Measurements from ENCODE around the gene AGPAT3.
A peak's percentile ranks its signal among the peaks of the same experiment; 100 is the strongest.
"Not testable (repeated sequence)": the region's sequence is repeated elsewhere in the genome, so short reads cannot be mapped to it uniquely, and the experiment has no call there.

AGPAT3 gene

DNA sequence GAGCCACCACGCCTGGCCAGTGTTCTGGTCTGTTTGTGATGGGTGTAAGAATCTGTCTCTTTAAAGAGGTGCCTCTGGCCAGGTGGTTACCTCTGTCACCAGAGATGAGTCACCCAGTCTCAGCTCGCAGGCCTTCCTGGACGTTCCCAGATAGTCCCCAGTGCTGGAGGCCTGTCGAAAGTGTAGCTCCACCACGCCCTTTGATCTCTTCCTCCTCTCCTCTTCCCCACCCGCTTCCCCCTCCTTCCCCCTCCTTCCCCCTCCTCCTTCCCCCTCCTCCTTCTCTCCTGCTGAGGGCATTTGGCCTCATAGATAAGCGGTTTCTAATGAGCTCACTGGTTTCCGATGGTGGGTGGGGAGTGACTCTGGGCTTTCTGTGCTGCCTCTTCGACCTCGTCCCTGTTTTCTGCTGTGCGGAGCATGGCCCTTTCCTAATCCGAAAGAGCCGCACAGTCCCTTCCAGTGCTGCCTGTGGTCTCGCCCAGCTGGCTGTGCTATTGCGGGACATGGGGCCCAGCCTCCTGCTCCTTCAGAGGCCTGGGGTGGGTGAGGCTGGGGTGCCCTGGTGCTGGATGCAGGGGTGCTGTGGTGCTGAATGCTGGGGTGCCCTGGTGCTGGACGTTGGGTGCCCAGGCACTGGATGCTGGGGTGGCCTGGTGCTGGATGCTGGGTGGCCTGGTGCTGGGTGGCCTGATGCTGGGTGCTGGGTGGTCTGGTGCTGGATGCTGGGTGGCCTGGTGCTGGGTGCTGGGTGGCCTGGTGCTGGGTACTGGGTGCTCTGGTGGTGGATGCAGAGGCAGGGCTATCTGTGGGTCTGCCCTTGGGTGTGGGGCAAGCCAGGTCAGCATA is 19.2 kb downstream of the AGPAT3 start:
- peak; percentile 25 to 67 for DNase-seq

DNA sequence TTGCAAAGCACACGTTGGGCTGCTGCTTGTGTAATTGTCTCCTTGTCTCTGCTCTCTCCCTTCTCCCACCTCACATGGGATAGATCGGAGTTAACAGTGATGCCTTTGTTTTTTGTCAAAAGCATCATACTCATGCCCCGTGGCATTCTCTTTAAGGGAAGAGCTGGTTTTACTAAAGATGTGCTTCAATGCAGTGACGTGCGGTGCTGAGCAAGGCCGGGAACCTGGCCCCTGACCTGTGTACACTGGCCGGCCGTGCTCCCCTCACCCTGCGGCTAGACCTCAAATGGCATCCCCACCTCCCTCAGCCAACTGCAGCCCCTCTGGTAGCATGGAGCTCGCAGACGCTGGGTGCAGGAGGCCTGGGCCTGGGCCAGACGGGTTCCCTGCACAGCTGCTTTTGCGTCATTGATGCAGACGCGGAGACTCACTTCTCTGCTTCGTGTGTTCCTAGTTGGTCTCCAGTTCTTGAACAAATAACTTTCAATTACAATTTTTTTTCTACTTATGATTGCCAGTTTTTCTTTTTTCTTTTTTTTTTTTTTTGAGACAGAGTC is 19.9 kb downstream of the AGPAT3 start:
- no peak for DNase-seq

DNA sequence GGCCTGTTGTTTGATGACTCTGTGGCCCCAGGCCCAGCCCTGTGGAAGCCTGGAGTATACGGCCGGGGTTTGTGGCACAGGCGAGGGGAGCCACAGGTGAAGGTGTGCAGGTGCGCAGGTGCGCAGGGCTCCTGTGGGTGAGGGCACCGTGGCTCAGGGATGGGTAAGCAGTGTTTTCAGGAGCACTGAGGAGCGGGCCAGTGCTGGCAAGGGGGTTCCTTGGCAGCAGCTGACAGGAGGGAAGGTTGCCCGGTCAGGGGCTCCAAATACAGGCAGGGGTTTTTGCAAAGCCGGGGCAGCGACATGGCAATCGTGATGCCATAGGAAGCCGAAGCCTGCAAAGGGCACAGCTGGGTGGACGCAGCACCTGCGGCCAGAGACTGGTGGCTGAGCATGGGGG is 20.7 kb downstream of the AGPAT3 start:
- no peak for DNase-seq

DNA sequence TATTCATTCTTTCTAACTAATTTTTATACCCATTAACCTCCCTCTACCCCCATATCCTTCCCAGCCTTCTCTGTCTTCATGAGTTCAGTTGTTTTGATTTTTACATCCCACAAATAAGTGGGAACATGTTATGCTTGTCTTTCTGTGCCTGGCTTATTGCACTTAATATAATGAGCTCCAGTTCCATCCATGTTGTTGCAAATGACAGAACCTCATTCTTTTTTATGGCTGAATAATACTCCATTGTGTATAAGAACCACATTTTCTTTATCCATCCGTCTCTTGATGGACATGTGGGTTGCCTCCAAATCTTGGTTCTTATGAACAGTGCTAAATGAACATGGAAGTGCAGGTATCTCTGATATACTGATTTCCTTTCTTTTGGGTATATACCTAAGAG is 21.5 kb downstream of the AGPAT3 start:
- no peak for DNase-seq

DNA sequence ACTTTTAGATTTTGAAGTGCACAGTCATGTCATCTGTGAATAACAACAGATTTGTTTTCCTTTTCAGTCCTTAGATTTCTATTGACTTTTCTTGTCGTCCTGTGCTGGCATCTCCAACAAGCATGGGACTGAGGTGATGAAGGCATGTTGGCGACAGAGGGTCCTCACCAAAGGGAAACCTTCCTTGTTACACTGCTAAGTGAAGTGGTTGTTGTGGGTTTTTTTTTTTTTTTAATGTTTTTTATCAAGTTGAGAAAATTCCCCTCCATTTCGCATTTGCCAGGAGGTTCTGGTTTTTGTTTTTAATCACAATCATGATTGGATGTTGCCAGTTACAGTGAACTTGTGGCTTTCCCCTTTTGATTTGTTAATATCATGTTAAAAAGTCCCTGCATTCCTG is 24.0 kb downstream of the AGPAT3 start:
- no peak for DNase-seq

DNA sequence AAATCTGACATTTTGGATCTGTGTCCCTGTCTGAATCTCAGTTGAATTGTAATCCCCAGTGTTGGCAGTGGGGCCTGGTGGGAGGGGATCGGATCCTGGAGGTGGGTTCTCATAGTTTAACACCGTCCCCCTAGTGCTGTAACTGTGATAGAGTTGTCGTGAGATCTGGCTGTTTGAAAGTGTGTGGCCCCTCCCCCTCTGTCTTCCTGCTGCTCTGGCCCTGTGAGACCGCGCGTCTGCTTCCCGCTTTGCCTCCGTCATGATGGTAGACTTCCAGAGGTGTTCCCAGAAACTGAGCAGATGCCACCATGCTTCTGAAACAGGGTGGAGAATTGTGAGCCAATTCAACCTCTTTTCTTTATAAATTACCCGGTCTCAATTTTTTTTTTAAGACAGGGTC is 25.0 kb downstream of the AGPAT3 start:
- no peak for DNase-seq

DNA sequence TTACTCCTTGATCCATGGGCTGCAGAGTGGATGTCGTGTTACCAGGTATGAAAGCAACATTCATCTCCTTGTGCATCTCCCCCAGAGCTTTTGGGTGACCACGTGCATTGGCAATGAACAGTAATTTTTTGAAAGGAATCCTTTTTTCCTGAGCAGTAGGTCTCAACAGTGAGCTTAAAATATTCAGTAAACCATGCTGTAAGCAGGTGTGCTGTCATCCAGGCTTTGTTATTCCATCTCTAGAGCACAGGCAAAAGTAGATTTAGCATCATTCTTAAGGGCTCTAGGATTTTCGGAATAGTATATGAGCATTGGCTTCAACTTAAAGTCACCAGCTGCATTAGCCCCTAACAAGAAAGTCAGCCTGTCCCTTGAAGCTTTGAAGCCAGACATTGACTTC is 27.3 kb downstream of the AGPAT3 start:
- DNase-seq, result no peak

DNA sequence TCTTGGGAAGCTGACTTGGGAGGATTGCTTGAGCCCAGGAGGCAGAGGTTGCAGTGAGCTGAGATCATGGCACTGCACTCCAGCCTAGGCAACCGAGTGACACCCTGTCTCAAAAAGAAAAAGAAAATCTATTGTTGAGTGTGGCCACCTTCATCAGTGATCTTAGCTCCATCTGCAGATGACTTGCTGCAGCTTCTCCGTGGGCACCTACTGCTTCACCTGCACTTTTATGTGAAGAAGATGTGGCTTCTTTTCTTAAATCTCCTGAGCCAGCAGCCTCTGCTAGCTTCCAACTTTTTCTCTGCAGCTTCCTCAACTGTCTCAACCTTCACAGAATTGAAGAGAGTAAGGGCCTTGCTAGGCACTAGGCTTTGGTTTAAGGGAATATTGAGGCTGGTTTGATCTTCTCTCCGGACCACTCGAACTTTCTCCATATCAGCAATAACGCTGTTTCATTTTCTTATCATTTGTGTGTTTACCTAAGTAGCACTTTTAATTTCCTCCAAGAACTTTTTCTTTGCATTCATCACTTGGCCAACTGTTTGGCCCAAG is 28.0 kb downstream of the AGPAT3 start:
- no peak for DNase-seq

DNA sequence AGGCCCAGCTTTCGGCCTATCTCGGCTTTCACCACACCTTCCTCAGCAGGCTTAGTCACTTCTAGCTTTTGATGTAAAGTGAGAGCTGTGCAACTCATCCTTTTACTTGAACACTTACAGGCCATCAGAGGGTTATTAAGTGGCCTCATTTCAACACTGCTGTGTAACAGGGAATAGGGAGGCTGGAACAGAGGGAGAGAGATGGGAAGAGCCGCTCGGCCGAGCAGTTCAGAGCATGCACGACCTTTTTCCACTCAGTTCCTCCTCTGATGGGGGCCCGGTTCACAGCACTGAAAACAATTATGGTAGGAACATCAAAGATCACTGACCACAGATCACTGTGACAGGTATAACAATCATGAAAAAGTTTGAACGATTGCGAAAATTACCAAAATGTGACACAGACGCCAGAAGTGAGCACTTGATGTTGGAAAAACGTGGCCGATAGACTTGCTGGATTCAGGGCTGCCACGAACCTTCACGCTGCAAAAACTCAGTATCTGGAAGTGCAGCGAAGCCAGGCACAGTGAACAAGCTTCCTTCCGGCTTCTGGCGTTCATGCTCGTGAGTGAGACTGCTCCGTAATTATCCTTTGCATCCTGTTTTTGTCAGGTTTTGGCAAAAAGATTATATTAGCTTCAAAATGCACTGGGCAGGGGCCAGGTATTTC is 28.6 kb downstream of the AGPAT3 start:
- peak; percentile 20 to 27 for DNase-seq

DNA sequence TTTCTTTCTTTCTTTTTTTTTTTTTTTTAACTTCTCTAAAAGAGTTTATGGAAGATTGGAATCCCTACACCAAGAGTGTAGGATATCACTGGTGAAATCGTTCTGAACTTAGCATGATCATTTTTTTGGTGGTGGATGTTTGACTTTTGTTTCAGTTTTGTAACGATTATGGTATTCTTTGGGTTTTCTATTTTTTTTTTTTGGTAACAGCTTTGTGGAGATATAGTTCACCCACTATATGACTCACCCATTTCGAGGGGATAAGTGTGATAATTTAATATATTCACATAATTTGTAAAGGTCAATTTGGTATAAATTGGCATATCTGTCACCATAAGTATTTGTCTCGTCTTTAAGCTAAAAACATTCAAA is 29.2 kb downstream of the AGPAT3 start:
- DNase-seq, result no peak

DNA sequence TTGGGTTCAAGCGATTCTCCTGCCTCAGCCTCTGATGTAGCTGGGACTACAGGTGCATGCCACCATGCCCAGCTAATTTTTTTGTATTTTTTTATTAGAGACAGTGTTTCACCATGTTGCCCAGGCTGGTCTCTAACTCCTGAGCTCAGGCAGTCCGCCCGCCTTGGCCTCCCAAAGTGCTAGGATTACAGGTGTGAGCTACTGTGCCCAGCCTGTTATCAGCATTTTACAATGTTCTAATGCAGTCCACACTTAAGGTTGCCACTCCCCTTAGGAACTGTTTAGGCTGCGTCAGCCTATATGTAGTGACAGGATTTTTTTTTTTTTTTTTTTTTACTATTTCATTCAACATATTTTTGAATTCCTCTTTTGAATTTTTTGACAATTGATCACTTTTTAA is 30.2 kb downstream of the AGPAT3 start:
- DNase-seq, result no peak

DNA sequence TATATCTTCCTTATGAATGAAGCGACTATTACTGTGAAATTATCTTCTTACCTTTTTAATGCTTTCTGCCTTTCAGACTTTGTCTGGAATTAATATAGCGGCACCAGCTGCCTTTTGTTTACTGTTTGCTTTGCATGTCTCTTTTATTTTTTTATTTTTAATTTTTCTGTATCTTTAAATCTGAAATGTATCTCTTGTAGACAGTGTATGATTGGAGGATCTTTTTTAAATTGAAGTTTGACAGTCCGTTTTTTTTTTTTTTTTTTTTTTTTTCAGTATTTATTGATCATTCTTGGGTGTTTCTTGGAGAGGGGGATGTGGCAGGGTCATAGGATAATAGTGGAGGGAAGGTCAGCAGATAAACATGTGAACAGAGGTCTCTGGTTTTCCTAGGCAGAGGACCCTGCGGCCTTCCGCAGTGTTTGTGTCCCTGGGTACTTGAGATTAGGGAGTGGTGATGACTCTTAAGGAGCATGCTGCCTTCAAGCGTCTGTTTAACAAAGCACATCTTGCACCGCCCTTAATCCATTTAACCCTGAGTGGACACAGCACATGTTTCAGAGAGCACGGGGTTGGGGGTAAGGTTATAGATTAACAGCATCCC is 31.8 kb downstream of the AGPAT3 start:
- DNase-seq, result not testable (repeated sequence)

DNA sequence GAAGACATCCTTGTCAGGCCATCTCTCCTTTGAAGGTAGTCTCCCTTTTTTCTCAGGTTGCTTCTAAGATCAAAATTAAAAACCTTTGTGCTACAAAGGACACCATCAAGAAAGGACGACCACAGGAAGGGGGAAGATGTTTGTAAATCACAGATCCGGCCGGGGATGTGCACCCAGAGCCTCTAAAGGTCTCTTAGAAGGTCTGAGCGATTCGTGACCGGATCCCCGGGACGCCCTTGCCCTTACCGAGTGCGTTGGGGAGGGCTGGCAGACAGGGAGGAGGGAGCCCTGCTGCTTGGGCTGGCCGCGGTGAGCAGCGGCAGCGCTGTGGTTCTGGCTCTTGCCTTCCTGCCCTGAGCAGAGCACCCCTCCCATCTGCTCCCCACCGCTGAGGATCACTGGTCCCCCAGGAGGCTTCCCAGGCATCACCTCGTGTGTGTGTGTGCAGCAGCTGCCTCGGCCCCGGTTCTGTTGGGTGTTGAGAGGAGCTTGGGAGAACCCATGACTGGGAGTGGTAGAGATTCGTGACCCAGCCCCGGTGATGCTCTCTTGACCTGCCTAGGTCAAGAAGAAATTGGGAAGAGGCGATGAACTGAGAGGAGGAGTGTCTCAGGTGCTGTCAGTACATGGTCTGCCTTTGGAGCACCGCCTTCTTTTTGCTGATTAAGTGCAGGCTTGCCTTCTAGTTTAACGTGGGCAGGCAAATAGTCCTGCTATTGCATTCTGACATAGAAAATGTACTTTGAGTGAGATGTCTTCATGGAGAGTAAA is 34.5 kb downstream of the AGPAT3 start:
- no peak for DNase-seq

DNA sequence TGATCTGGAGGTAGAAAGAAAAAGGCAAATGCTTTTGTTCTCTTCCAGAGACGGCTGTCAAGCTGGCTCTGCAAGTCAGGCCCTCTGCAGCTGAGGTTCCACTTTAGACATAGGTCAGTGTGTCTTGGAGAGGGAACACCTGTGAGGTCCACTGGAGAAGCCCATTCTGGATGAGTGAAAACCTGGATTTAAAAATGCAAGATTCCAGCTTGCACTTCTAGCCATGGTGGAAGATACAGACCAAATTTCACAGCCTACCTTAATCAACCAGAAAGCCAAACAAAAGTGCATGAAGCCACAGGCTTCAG is 35.0 kb downstream of the AGPAT3 start:
- no peak for DNase-seq

DNA sequence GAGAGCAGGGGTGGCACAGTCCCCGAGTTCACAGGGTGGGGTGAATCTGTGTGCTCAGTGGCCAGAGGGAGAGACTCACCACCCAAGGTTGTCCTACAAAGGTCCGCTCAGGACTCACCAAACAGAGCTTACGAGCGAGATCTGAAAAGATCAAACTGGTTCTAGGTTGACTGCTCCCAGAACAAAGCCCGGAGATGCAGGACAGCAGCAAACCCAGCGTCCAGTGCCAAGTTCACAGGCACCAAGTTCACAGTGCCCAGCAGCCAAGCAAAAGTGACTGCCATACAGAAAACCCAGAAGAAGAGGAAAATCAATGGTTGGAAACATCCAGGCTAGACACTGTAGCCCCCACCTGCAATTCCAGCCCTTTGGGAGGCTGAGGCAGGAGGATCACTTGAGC is 35.7 kb downstream of the AGPAT3 start:
- no peak for DNase-seq

DNA sequence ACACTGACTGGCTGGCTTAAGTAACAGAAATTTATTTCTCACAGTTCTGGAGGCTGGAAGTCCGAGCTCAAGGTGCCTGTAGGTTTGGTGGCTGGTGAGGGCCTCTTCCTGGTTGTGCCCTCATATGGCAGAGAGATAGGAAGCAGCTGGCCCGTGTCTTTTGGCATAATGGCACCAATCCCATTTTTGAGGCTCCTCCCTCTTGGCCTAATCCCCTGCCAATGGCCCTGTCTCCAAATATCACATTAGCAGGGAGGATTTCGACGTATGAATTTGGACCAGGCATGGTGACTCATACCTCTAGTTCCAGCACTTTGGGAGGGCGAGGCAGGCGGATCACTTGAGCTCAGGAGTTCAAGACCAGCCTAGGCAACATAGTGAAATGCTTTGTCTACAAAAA is 37.4 kb downstream of the AGPAT3 start:
- DNase-seq, result no peak

DNA sequence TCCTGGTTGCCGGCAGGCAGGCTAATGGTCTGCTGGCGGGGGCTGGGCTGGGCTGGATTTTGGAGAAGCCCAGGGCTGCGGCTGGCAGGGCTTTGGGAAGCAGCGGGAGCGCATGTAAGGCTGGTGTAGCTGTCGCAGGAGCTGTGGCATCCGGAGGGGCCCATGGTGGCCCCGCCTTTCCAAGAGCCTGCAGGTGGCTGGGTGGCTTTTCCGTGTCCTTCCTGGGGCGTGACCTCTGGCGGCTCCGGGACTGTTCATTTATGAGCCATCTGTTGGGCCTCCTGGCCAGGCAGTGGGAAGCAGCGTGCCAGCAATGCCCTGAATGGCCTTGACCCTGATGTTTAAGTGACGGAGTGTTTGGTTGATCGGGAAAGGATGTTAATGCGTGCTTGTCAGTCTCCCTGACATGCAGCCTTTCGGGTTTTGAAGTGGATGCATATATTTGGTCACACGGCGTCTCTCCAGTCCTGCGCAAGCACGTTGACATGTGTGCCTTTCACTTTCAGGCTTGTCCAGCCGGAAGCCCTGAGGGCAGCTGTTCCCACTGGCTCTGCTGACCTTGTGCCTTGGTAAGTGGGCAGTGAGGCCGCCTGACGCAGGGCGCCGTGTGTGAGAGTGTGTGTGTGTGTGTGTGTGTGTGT is 38.5 kb downstream of the AGPAT3 start:
- DNase-seq, result no peak

DNA sequence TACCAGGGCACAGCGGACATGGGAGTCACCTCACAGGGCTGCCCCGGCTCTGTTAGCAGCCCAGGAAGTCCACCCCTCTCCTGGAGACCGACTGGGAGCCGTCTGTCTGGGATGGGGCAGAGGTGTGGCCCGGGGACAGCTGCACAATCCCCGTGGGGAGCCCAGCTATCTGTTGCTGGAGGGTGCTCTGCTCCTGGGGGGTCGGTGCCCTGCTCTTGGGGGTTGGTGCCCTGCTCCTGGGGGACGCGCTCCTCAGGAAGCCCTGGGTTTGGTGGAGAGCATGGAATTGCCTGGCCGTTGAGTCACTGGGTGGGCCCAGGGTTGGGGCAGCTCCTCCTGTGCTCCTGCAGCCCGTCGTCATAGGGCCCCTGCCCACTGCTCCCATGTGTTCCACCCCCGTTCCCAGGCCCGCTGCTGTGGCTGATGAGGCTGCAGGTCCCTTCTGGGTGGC is 39.3 kb downstream of the AGPAT3 start:
- no peak for DNase-seq

DNA sequence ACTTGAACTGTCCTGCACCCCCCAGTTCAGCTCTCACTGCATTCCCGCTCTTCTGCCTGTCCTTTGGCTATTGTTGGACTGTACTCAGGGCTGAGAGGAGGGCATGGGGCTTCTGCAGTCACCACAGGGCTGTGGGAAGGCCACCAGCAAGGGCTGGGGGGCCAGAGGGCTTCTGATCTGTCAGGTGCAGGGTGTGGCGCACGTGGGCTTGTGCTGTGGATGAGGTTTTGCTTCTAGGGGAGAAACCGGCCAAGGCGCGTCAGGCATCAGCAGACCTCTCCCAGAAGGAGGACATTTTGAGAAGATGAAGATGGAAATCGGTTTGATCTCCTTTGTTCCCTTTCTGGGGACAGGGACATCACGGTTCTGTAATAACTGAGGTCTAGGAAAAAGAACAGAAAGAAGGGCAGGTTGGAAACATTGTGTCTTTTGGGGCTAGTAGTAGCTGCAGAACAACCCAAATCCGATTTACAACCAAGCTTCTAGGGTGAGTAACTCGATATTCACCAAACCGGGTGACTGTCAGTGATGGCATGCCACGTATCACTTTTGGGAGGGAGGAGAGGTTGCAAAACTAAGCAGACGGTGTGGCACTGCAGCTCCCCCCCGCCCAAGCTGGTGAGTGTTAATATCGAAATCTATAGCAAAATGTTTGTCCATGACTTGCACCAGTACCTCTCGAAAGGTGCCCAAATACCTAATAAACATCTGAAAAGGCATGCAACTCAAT is 40.9 kb downstream of the AGPAT3 start:
- DNase-seq, result no peak

DNA sequence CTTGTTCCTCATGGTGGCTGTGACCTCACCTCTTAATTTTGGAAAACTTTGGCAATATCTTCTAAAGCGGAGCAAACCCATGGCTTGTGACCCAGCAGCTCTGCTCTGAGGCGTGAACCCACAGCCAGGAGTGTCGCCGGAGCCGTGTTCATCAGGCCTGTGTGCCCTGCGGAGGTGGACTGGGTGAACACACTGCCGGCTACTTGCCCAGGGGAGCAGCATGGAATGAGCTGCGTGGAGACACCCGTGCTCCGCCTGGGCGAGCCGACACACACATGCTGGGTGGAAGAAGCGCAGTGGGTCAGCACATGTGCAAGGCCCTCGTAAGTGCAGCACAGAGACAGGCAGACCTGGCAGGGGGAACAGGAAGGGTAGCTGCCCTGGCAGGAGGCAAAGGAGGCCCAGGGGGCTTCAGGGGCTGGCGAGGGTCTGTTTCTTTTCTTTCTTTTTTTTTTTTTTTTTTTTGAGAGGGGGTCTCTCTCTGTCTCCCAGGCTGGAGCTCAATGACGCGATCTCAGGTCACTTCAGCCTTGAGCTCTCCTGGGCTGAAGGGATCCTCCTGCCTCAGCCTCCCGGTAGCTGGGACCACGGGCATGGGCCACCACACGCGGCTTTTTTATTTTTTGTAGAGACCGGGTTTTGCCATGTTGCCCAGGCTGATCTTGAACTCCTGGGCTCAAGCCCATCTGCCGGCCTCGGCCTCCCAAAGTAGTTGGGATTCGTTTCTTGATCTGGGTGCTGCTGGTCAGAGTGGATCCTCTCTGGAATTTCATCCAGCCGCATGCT is 41.8 kb downstream of the AGPAT3 start:
- no peak for DNase-seq

DNA sequence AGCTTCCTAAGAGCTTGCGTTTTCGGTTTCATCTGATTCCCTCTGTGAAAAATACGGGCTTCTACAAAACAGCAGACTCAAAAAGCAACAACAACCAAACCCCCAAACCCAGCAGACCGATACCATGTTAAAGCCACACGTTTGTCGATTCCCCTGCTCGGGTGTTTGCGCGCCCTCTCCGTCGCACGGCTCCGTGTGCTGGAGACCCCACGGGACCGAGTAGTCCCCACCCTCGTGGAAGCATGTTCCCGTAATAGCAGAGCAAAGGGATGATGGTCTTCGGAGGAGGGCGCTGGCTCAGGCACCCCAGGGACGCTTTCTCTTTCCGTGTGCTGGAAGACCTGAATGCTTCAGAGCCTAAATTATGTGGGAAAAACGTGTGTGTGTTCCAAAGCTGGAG is 42.7 kb downstream of the AGPAT3 start:
- no peak for DNase-seq

Data from inflammatory macrophage (primary cell).